GM10847 (cell line): Measurements from ENCODE around the gene CGB5.
"Not testable (repeated sequence)": the region's sequence is repeated elsewhere in the genome, so short reads cannot be mapped to it uniquely, and the experiment has no call there.

Experiments
- POLR2A ChIP-seq: IDR thresholded peaks from 2 replicates; pipeline ENCODE4 v1.6.1; 2011; ENCODE audit not compliant: insufficient read length; ENCODE audit errors: extremely low read depth

Gene CGB5

GRCh38 chr19:49043548-49043947, at the start of gene CGB5:
Gene CGB5, plus strand, starts transcription at chr19:49043848. Its CDS starts 362 bp downstream, at chr19:49044210.
- TF ChIP-seq POLR2A = not testable (repeated sequence)

GRCh38 chr19:48994035-48994386, 49.6 kb upstream of the CGB5 start:
- no peak for TF ChIP-seq POLR2A

GRCh38 chr19:48997972-48998371, 45.7 kb upstream of the CGB5 start:
- TF ChIP-seq POLR2A = no peak

- TF ChIP-seq POLR2A = no peak
These were observed 43.9 kb upstream of the CGB5 start for GRCh38 chr19:48999481-49000325.

- TF ChIP-seq POLR2A = no peak
These were observed 39.5 kb upstream of the CGB5 start for GRCh38 chr19:49004133-49004532.

- no peak for TF ChIP-seq POLR2A
These were observed 38.6 kb upstream of the CGB5 start for GRCh38 chr19:49004964-49005614.

- no peak for TF ChIP-seq POLR2A
These were observed 36.7 kb upstream of the CGB5 start for GRCh38 chr19:49006905-49007304.

GRCh38 chr19:49009828-49010227, 33.8 kb upstream of the CGB5 start:
- TF ChIP-seq POLR2A = no peak

- no peak for TF ChIP-seq POLR2A
These were observed 33.2 kb upstream of the CGB5 start for GRCh38 chr19:49010453-49010852.

- no peak for TF ChIP-seq POLR2A
These were observed 32.5 kb upstream of the CGB5 start for GRCh38 chr19:49011194-49011593.

GRCh38 chr19:49014123-49014869, 29.4 kb upstream of the CGB5 start:
- TF ChIP-seq POLR2A = no peak

GRCh38 chr19:49014870-49015255, 28.8 kb upstream of the CGB5 start:
- no peak for TF ChIP-seq POLR2A

- no peak for TF ChIP-seq POLR2A
These were observed 27.4 kb upstream of the CGB5 start for GRCh38 chr19:49016067-49016839.

GRCh38 chr19:49017041-49017665, 26.5 kb upstream of the CGB5 start, which contains the start of gene LHB:
Gene LHB, minus strand, starts transcription at chr19:49017091. Its CDS starts 10 bp downstream, at chr19:49017081.
- TF ChIP-seq POLR2A = no peak
